NCI-H2227 treated with DMSO at 0.1 percent for 48 hours (cell line): ENCODE data around the gene ALPP.
"Not testable (repeated sequence)": the region's sequence is repeated elsewhere in the genome, so short reads cannot be mapped to it uniquely, and the experiment has no call there.

Experiments
- DNase-seq: peaks from one replicate; lab custom pipeline; 2025; lab: John Stamatoyannopoulos, UW

Gene ALPP

DNA sequence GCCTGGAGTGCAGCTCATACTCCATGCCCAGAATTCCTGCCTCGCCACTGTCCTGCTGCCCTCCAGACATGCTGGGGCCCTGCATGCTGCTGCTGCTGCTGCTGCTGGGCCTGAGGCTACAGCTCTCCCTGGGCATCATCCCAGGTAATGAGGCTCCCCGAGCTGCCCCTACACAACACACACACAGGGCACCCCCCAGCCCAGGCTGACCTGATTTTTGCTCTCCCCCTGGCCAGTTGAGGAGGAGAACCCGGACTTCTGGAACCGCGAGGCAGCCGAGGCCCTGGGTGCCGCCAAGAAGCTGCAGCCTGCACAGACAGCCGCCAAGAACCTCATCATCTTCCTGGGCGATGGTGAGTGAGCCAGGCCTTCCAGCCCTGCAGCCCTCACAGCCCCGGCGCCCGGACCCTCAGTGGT lies at the start of gene ALPP:
ALPP (plus strand) TSS at position 17 of the 417 bp plus-strand sequence; CDS start at position 69, 52 bp downstream.
- DNase-seq, result not testable (repeated sequence)

DNA sequence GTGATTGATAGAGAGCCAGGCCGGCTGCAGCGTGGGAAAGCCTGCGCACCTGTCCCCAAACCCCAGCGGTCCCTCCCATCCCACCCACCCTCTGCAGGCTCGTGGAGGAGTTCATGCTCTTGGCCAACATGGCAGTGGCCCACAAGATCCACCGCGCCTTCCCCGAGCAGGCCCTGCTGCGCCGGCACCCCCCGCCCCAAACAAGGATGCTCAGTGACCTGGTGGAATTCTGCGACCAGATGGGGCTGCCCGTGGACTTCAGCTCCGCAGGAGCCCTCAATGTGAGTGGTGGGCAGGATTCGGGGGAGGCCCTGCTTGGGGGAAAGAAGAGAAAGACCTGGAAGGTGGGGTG lies 48.9 kb upstream of the ALPP start:
- DNase-seq, result no peak

DNA sequence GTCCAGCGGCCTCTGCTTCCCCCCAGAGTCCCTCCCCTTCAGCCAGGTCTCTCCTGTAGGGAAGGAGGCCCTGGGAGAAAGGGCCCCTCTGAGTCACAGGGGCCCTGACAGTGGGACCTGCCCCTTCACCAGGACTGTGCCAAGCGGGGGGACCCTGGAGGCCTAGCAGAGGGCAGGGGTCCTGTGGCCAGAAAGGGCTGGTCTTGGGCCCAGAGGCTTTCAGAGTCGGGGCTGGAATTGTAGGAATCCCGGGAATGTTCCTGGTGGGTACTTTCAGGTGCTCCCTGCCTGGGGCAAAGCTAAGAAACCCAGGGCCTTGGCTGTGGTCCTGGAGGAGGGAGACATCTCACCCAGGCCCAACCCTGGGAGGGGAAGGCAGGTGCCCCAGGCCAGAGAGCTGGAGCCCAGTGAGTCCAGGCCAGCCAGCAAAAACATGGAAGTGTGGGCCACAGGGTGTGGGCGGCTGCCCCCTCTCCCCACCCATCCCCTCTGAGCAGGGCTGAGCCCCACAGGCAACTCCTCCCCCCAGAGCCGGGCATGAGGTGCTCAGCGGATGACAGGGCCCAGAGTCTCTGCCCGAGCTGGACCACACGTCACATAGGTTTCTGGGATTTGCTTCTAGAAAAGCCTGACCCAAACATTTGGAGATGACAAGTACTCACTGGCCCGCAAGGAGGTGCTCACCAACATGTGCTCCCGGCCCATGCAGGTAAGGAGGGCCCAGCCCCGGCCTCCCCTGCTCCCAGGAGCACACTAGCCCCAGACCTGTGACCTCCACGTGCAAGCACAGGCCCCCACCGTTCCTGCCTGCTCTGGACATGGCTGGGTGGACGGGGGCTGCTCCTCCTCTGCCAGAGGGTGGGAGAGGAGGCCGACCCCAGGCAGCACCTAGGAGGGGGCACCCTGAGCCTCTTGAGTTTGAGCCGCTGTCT lies 48.2 kb upstream of the ALPP start:
- no peak for DNase-seq

DNA sequence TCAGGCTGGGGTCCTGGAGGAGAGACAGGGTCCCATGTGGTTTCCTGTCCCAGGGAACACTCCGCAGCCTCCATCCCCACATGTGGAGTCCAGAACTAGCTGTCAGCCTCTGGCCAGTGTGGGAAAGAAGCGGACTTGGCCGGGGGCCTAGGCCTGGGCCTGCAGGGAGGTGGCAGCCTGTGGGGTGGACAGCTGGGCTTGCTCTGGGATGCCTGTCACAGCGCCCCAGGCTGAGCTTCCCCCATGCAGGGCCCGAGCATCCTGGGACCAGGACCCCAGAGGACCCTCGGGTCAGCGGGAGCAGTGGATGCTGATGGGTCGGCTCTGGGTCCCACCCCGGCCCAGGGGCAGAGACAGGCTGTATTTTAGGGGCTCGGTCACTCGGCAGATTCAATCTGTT lies 47.5 kb upstream of the ALPP start:
- not testable (repeated sequence) for DNase-seq

DNA sequence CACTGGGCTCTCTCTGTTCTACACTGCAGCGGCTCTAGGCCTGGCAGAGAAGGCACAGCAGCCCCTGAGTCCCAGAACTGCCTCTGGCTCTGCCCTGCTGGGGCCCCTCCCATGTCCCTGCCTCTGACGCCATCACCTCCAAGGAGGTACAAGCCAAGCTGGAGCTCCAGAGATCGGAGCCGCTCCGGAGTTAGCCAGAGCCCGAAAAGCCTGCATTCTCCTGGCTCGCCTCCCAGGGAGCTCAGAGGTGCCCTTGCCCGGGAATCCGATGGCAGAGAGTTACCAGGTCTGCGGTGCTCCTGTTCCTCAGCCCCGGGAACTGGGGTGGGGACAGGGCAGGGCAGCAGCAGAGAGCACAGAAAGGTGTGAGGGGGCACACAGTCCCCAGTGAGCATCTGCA lies 46.9 kb upstream of the ALPP start:
- not testable (repeated sequence) for DNase-seq

DNA sequence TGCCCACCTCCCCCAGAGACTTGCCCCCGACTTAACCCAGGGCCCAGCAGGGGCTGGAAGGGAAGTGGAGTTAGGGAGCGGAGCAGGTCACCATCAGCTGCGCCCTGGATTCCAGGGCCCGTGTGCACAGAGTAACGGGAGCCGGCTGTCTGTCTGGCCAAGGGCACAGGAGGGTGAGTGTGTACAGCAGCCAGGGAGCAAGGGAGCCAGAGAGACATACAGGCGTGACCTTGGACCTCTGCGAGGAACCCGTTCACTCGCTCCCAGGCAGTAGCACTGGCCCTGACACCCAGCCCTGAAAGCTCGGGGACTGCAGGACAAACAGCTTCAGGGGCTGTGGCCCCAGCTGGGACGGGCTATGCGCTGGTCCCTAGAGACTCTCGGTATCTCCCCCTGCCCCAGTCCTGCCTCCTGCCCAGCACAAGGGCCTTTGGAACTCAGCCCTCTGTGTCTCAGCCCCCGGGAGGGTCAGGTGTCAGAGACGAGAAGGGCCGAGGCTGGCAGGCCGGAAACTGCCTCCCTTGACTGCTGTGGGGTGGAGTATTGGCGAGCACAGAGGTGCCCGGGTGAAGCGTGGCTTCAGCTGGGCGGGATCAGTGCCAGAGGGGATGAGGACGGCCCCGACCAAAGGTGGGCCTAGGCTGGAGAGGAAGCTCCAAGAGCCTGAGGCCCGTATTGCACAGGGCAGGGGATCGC lies 46.2 kb upstream of the ALPP start:
- DNase-seq, result not testable (repeated sequence)

DNA sequence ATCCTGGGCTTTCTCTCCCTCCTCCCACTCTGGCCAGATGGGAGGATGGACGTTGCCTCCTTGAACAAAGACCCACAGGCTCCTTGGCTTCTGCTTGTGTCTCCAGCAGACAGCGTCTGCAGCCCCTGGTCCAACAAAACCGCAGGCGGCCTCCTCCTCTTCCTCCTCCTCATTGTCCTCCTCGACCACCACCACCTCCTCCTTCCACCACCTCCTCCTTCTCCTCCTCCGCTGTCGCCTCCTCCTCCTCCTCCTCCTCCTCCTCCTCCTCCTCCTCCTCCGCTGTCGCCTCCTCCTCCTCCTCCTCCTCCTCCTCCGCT lies 45.7 kb upstream of the ALPP start:
- DNase-seq, result no peak

DNA sequence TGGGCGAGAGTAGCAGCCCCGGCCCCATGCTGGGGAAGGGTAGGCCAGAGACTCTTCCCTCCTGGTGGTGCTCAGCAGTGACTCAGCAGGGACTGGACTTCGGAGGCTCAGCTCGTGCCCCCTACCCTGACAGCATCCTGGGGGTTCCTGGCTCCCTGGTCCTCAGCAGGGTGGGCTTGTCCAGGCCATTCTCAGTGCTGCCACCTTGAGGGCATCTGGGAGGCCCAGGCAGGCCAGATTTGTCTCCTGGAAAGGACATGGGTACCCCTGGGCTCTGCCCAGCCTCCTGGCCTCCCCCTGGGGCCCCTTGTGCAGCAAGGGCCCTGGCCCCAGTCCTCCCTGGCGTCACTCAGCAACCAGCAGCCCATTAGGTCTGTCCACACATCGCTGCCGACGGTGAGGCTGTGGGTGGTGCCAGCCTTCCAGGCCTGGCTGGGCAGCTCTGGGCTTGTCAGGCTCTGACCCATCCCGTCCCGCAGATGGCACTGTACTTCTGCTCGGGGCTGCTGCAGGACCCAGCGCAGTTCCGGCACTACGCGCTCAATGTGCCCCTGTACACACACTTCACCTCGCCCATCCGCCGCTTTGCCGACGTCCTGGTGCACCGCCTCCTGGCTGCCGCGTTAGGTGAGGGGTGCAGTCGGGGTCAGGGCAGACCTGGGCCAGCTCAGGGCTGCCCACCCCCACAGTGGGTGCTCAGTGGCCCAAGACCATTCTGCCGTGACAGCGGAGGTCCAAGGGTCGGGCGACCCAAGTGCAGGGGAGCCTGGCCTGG lies 45.0 kb upstream of the ALPP start:
- DNase-seq, result no peak

DNA sequence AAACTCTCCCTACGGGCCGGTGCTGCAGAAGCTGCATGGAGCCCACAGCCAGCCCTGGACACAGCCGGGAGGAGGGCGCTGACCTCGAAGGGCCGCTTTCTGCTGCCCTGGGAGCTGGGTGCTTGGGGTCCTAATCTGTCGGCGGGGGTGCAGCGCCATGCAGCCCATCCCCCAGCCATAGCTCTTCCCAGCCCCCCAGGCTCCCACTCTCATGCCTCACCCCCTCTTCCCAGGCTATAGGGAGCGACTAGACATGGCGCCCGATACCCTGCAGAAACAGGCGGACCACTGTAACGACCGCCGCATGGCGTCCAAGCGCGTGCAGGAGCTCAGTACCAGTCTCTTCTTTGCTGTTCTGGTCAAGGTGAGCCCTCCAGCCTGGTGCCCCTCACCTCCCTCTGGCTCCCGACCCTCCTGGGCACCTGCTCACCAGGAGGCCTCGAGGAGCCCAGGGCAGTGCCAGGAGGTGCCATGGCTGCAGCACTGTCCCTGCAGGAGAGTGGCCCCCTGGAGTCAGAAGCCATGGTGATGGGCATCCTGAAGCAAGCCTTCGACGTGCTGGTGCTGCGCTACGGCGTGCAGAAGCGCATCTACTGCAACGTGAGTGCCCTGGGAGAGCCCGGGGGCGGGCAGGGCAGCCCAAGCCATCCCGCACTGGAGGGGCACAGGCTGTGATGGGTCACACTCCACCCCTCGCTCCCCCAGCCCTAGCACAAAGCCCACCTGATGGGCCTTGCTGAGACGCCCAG lies 44.2 kb upstream of the ALPP start:
- not testable (repeated sequence) for DNase-seq

DNA sequence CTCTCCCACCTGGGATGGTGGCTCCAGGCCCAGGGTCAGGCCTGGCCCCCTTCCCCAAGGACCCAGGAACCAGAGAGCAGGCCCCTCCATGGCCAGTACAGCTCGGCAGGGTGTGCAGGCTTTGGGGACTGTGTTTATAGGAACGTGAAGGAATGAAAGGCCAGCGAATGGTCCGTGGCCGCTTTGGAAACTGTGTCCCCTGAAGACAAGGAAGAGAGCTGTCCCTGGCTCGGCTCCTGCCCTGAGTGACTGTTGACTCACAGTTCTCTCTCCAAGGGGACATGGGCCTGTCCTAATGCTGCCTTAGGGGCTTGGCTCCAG lies 43.7 kb upstream of the ALPP start:
- not testable (repeated sequence) for DNase-seq

DNA sequence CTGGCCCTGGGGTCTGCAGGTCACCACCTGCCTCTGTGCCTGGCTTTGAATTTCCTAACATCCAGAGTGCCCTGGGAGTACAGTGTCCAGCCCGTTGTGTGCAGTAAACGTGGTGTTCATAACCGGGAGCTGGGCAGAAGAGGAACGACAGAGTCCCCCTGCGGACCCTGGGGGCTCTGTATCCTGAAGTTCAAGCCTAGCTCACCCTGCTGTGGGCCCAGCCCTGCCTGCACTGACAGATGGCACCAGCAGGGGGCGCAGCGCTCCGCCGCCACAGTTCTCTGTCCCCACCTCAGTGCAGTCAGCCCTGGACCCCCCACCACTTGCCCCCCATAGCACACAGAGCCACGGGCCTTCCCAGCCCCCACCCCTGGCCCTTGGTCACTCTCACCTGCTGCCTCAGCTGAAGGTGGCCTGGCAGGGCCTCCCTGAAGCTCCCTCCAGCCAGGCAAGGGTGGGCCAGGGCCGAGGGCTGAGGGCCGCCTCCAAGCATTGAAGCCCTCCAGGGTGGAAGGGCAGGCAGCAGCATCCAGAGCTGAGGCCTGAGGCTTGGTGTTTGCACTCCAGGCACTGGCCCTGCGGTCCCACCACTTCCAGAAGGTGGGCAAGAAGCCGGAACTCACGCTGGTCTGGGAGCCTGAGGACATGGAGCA lies 43.2 kb upstream of the ALPP start:
- not testable (repeated sequence) for DNase-seq

DNA sequence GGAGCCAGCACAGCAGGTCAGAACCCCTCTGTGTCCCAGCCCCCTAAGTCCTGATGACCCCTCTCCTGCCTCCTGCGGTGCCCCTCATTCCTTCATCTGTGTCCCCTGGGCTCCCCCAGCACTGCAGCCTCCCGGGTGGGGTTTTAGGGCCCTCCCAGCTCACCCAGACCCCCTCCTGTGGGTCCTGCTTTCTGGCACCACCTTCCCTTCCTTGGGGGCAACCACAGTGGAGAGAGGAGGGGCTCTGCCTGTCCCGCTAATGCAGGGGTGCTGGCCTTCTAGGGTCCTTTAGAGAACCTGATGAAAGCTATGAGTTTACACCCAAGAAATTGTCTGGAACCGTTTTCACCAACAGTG lies 42.7 kb upstream of the ALPP start:
- DNase-seq, result no peak

DNA sequence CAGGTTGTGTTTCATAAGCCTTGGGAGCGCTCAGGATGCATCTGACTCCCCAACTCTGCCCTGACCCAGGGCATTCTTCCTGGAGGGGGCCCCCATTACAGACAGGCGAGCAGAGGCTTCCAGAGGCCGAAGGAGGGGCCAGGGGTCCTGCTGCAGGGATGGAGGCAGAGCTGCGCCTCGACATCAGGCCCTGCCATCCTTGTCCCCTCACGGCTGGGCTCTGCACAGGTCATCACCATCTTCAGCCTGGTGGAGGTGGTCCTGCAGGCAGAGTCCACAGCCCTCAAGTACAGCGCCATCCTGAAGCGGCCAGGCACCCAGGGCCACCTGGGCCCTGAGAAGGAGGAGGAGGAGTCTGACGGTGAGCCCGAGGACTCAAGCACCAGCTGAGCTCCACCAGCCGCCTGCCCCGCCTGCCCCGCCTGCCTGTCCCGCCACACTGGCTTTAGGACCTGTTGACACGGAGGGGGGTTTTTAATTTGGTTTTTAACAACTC lies 42.3 kb upstream of the ALPP start:
- no peak for DNase-seq

DNA sequence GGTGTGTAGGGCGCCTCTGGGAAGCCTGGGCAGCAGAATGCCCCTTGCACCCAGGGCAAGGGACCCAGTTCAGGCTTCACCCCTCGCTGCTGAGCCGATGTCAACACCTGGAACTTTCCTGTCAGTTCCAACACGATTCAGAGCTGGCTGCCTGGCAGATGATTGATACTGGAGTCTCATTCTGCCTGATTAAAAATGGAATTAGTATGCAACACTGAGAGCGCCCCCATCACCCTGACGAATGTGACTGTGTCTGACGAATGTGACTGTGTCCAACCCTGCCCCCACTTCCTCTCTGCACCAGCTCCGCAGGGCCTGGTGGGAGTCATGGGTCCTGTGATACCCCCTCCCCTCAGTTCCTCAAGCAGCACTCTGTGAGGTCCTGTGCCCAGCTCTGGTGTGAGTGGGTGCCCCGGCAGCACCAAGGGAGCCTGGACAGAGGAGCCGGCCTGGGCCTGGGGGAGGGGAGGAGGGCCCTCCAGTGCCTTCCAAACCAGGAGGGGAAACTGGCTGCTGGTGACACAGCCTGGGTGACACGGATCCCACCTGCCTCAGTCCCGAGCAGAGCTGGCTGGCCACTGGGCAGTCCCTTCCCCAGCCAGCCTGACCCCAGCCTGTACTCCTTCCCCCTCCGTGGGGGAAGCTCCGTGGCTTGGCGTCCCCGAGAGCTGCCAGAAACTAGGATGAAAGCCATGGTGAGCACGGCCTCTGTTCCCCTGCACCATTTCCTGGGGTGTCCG lies 41.4 kb upstream of the ALPP start:
- no peak for DNase-seq

DNA sequence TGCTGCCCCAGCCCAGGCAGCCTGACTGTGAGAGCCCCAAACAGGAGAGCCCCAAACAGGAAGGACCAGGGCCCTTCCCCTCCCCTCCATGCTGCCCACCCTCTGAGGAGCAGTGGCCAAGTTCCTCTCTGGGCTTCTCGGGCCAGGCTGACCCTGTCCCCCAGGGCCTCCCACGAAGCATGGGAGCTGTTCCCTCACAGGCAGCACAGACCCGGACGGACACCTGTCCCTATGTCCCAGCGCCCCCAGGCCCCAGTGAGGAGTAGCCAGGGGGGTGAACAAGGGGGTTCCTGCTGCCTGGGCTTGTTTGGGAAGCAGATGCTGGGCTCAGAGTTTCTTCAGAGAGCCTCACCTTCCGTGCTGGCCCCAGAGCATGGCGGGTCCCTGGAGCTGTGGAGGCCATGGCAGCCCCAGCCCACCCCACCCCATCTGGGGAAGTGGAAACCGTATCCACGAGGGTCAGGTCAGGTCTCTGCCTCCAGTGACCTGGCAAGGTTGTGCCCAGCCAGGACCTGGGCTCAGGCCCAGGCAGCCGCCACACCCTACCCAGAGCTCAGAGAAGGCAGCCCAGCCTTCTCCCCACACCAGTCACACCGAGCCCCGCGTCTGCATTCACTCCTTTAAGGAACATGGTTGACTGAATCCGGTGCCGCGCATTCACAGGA lies 40.3 kb upstream of the ALPP start:
- DNase-seq, result not testable (repeated sequence)

DNA sequence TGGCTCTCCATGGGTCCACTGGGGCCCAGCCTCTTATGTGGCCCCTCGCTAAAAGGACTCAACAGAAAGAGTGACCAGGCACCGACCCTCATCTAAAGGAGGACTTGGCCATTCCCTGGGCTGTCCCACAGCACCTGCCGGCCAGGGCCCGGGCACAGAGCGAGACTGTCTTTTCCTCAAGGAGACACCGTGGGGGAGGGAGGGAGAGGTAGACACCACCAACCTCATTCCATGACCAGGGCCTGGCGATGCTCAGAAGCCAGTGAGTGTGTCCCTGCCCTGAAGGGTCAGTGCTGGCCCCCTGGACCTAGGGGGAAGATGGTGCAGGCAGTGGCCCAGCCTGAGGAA lies 39.8 kb upstream of the ALPP start:
- DNase-seq, result no peak

DNA sequence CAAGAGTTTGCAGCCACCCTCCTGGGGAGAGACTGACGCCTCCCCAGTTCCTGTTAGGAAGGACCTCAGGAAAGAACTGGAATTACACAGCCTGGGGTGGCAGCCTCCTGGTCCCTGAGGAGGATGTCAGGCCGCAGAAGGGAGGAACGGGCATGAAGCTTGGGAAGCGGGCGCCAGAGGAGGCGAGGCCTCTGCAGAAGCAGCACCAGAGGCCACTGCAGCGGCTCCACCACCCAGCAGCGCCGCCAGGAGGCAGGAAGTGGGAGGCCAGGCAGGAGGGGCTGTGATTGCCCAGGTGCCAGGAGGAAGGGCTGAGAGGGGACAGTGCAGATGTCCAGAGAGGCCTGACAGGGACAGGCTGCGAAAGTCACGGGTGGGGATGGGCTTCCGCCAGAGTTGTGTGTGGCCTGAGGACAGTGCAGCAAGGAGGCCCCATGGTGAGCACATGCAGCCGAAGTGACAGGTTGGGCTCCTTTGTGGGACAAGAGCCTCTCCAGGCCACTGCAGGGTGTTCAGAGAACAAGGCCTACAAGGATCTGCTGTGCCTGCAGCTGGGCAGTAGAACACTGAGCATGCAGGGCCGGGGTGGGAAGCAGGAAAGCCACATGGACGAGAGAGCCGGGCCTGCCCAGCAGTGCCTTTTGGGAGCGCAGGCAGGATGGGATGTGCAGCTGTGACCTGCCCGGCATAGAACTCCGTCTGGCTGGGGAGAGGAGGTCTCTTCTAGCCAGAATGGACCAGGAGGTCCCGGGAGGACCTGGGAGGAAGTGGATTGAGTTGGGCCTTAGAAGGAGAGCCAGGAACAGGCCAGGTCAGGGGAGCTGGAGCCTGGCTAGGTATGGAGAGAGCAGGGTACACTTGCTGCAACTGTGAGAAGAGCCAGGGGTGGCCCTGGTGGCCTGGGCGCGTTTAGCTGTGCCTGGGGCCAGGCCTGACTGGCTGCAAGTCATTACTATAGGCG lies 39.1 kb upstream of the ALPP start:
- DNase-seq, result no peak

DNA sequence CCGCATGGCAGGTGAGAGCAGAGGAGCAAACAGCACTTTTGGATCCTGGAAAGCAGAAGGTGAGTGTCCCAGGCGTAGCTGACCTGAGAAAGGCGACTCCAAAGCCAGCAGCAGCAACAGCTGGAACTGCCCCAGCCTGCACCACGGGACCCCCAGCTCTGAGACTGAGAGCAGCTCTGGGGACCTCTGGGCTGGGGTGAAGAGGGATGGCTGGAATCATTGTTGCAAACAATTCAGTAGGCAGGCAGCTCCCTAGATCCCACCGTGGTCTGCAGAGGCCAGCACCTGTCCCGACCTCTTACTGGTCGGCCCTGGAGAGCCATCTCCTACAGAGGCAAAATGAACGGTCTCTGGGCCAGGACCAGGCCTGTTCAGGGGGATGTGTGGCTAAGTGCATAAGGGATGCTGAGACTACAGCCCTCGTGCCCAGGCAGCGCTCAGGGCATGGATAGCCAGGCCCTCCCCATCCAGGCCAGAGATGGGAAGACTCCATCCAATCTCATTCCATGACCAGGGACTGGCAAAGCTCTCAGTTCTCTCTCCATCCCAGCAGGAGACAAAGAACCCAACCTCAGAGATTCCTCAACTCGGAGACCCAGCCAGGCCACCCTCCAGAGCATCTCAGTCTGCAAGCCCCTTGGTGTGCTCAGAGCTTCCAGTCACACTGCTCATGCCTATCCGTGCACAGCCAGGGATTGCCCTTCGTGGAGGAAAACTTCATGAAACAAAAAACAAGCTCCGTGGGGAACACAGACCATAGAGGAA lies 38.2 kb upstream of the ALPP start:
- DNase-seq, result no peak
